ENCODE measurements around the gene RALGAPB. TPM values are rescaled to one million over a fixed set of nuclear protein-coding genes. Genes with fewer than 3 reads are reported as not detected.

Gene RALGAPB
- polyA plus RNA-seq, 2 of the 4 experiments (the other 2 are of a cell fraction), result 15.1 to 35.9 TPM

GRCh38 chr20:38599410-38599882 lies 126.8 kb downstream of the RALGAPB start:
- 52% methylated on average over 9 of the region's 9 CpGs for WGBS (ENCODE audit: missing lambda C conversion rate)
- H3K9me3 ChIP-seq, result no peaks in the 10 kb centered on the region
- H3K4me3 ChIP-seq, result no peak overlapping the region
- ATAC-seq, result peak; percentile 41 to 48; a peak in 3 of 6 replicates
- POLR2A ChIA-PET, result no interaction called here
- CTCF ChIA-PET, result interaction anchor here (1.3 kb wide), 1 partner anchor 18 kb away, joined by 3 read pairs; no protein-coding TSS in a partner anchor
- H3K27ac ChIP-seq, result peak overlapping the region; percentile 0 to 63; a peak in 5 of 6 replicates
- no peak for DNase-seq (ENCODE audit: low read depth in 1 of 2, low spot score in 1 of 2)
- FAIRE-seq, result no peak
- H3K4me1 ChIP-seq, result peaks cover 22% of the 10 kb centered on the region
- peak overlapping the region; percentile 18; the same call in 1 of the 3 replicates for H3K4me2 ChIP-seq
- TF ChIP-seq JUN (IDR thresholded peaks at IDR 0.05) (no peak), HDAC2 (IDR thresholded peaks at IDR 0.05) (no peak), NPAS2 (CRISPR knock-in tag; IDR thresholded peaks at IDR 0.05; ENCODE audit: borderline replicate concordance) (no peak), HOXA7 (CRISPR knock-in tag; IDR thresholded peaks at IDR 0.05) (no peak), SMC3 (IDR thresholded peaks at IDR 0.05) (no peak), ZC3H11A (IDR thresholded peaks at IDR 0.05) (no peak), RAD21 (conservative IDR thresholded peaks at IDR 0.05 in 1 of 2, IDR thresholded peaks at IDR 0.05 in 1 of 2) (no peak), BHLHE40 (IDR thresholded peaks at IDR 0.05; ENCODE audit: low read depth, low read length) (no peak), CTCF (IDR thresholded peaks at IDR 0.05) (no peak), CHD4 (IDR thresholded peaks at IDR 0.05; ENCODE audit: borderline replicate concordance) (no peak), TFCP2L1 (CRISPR knock-in tag; IDR thresholded peaks at IDR 0.05) (no peak), EHF (CRISPR knock-in tag; IDR thresholded peaks at IDR 0.05) (no peak), CBX2 (IDR thresholded peaks at IDR 0.05; ENCODE audit: borderline replicate concordance, low read depth) (no peak), MAX (IDR thresholded peaks at IDR 0.05) (no peak), ZFP36 (IDR thresholded peaks at IDR 0.05; ENCODE audit: borderline replicate concordance, partially characterized antibody) (no peak), POLR2AphosphoS2 (conservative IDR thresholded peaks at IDR 0.05; ENCODE audit: low read length) (no peak)

- no peak for TF ChIP-seq HOXB5 (CRISPR knock-in tag; IDR thresholded peaks at IDR 0.05)
- TF ChIP-seq CHD4 (IDR thresholded peaks at IDR 0.05; ENCODE audit: borderline replicate concordance), result no peak
- no peak for TF ChIP-seq FOSB (CRISPR knock-in tag; IDR thresholded peaks at IDR 0.05)
- TF ChIP-seq FOSL2 (IDR thresholded peaks at IDR 0.05), result no peak
- TF ChIP-seq FOSL2 (CRISPR knock-in tag; IDR thresholded peaks at IDR 0.05), result no peak
- no peak for TF ChIP-seq MYC (IDR thresholded peaks at IDR 0.05; ENCODE audit: borderline replicate concordance, low read length)
- TF ChIP-seq RNF2 (IDR thresholded peaks at IDR 0.05; ENCODE audit: borderline replicate concordance, low read depth), result no peak
- no peak for TF ChIP-seq SREBF2 (IDR thresholded peaks at IDR 0.05)
- TF ChIP-seq POLR2AphosphoS2 (conservative IDR thresholded peaks at IDR 0.05; ENCODE audit: low read length), result no peak
- TF ChIP-seq ATOH8 (CRISPR knock-in tag; IDR thresholded peaks at IDR 0.05; ENCODE audit: low read depth), result no peak
- TF ChIP-seq USF2 (IDR thresholded peaks at IDR 0.05), result no peak
- TF ChIP-seq CHD2 (IDR thresholded peaks at IDR 0.05; ENCODE audit: low read length, partially characterized antibody), result no peak
- TF ChIP-seq REST (IDR thresholded peaks at IDR 0.05), result no peak
- no peak for TF ChIP-seq FOXS1 (CRISPR knock-in tag; IDR thresholded peaks at IDR 0.05)
- TF ChIP-seq NR3C1 (IDR thresholded peaks at IDR 0.05), result no peak
- no peak for TF ChIP-seq EP300 (IDR thresholded peaks at IDR 0.05)
- DNase-seq (ENCODE audit: low read depth in 1 of 2, low spot score in 1 of 2) (no peak), ATAC-seq (no peak), FAIRE-seq (no peak)
- 0 out of 3 replicates have a peak overlapping the region, but pooled peaks have one; percentile 18 for H3K4me2 ChIP-seq
- 91% methylated on average over 1 of the region's 1 CpG for WGBS (ENCODE audit: missing lambda C conversion rate)
- H3K4me3 ChIP-seq, result no peak overlapping the region
- H3K4me1 ChIP-seq, result peaks cover 25% of the 10 kb centered on the region
- POLR2A ChIA-PET, result no interaction called here
- H3K27ac ChIP-seq, result peak overlapping the region in 1 of 2 experiments; percentile 0; a peak in 2 of 6 replicates
- no peaks in the 10 kb centered on the region for H3K9me3 ChIP-seq
- CTCF ChIA-PET, result interaction anchor here (1.0 to 1.3 kb wide), 2 partner anchors 10 to 18 kb away, joined by 3 read pairs; no protein-coding TSS in a partner anchor
Observed at GRCh38 chr20:38600057-38600456, 127.4 kb downstream of the RALGAPB start.

All from A549 (cell line).